ENCODE measurements around the gene FUT6. TPM values are rescaled to one million over a fixed set of nuclear protein-coding genes. Genes with fewer than 3 reads are reported as not detected.

FUT6 gene
- total RNA-seq, 1 experiment from 2014 or later, result 2.0 TPM

- Histone ChIP-seq H3K36me3 (no peaks in the 10 kb centered on the region), H3K9me3 (replicated peaks) (no peaks in the 10 kb centered on the region), H3K27me3 (no peaks in the 10 kb centered on the region), H3K27ac (no peak overlapping the region), H3K4me3 (no peak overlapping the region), H3K4me1 (peaks cover 14% of the 10 kb centered on the region)
- no peak for DNase-seq
Observed at GRCh38 chr19:5808120-5808816, 31.2 kb downstream of the FUT6 start.

DNA sequence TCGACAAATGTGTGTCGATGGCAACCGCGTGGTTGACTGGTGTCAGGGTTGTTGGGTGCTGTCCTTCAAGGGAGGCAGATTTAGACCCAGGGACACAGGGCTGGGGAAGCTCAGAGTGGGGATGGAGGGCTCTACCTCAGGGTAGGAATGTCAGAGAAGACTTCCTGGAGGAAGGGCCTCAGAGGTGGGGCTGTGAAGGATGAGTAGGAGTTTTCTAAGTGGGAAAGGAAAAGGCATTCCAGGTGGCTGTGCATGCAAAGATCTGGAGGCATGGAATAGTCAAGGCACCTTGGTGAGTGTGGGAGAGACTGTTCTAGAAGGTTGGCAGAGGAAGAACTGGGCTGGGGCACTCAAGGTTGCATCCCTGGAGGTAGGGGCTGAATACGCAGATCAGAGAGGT is 32.6 kb downstream of the FUT6 start:
- H3K36me3 ChIP-seq, result no peaks in the 10 kb centered on the region
- no peaks in the 10 kb centered on the region for H3K27me3 ChIP-seq
- H3K4me3 ChIP-seq, result no peak overlapping the region
- no peaks in the 10 kb centered on the region for H3K9me3 ChIP-seq (replicated peaks)
- no peak for DNase-seq
- peaks cover 14% of the 10 kb centered on the region for H3K4me1 ChIP-seq
- H3K27ac ChIP-seq, result no peak overlapping the region

GRCh38 chr19:5806133-5806489 is 33.4 kb downstream of the FUT6 start:
- Histone ChIP-seq H3K36me3 (no peaks in the 10 kb centered on the region), H3K27ac (peak overlapping the region; percentile 5; the same call in 1 of the 2 replicates), H3K27me3 (no peaks in the 10 kb centered on the region), H3K9me3 (replicated peaks) (no peaks in the 10 kb centered on the region), H3K4me1 (peaks cover 15% of the 10 kb centered on the region), H3K4me3 (peak overlapping the region; percentile 61)
- no peak for DNase-seq

- H3K4me3 ChIP-seq, result peak overlapping the region; percentile 61
Observed at GRCh38 chr19:5805462-5806132, 33.9 kb downstream of the FUT6 start.

DNA sequence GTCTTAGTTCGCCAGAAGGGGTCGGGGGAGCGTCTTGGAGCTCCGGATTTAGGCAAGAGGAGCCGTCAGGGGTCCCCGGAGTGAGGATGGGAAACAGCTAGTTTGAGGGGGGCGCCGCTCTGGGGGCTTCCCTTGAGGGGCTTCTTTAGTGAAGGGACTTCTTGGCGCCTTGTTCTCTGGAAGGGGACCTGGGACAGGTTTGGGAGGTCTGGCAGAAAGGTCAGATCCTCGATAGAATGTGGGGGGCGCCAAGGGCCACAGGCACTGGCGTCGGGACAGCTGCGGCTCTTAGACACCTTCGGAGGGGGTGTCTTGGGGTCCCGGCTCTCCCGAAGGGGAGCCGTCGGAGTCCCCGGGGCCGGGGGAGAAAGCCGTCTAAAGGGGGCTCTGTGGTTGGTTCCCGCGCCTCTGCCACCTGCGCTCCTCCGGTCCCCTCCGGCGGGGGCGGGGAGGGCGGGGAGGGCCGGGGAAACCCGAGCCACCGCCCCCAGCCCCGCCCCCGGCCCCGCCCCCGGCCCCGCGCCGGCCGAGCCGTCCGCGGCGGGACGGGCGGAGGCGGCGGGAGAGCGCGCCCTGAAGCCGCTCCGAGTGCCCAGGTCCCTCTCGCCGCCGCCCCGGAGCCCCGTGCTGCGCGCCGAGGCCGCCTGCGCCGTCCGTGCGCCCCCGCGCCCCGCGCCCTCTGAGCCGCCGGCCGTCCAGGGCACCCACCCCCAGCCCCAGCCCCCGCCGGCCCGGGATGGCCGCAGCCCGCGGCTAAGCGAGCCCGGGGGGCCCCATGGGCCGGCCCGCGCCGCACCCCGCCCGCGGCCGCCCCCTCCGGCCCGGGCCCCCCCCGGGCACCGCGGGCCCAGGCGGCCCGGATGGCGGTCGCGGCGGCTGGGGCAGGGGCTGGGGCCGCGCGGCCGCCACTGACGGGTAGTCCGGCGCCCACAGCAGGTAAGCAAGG is 34.7 kb downstream of the FUT6 start, which contains the start of gene NRTN:
Gene NRTN, plus strand, starts transcription at position 552 of the 946 bp plus-strand sequence. CDS start 19,099 bp downstream, outside the sequence.
- DNase-seq, result peak; percentile 62 to 73

More at GRCh38 chr19:5805462-5806132, 33.9 kb downstream of the FUT6 start:
- Histone ChIP-seq H3K36me3 (no peaks in the 10 kb centered on the region), H3K4me1 (peaks cover 20% of the 10 kb centered on the region), H3K27ac (peak overlapping the region; percentile 5; the same call in 1 of the 2 replicates), H3K9me3 (replicated peaks) (no peaks in the 10 kb centered on the region), H3K27me3 (no peaks in the 10 kb centered on the region)
- peak; percentile 88 to 90 for DNase-seq

GRCh38 chr19:5803752-5804515 is 35.6 kb downstream of the FUT6 start:
- Histone ChIP-seq H3K27me3 (no peaks in the 10 kb centered on the region), H3K36me3 (no peaks in the 10 kb centered on the region), H3K27ac (peak overlapping the region; percentile 4; the same call in 1 of the 2 replicates), H3K4me1 (peaks cover 36% of the 10 kb centered on the region), H3K4me3 (peak overlapping the region; percentile 48), H3K9me3 (replicated peaks) (no peaks in the 10 kb centered on the region)
- DNase-seq, result peak; percentile 95 to 97

More for the DNA sequence above, 34.7 kb downstream of the FUT6 start, which contains the start of gene NRTN:
- Histone ChIP-seq H3K4me3 (peak within 1 kb of the TSS; percentile 61), H3K36me3 (no peaks in the 10 kb centered on the region), H3K27ac (peak within 1 kb of the TSS; percentile 5; the same call in 1 of the 2 replicates), H3K9me3 (replicated peaks) (no peaks in the 10 kb centered on the region), H3K4me1 (peaks cover 28% of the 10 kb centered on the region), H3K27me3 (no peaks in the 10 kb centered on the region)

DNA sequence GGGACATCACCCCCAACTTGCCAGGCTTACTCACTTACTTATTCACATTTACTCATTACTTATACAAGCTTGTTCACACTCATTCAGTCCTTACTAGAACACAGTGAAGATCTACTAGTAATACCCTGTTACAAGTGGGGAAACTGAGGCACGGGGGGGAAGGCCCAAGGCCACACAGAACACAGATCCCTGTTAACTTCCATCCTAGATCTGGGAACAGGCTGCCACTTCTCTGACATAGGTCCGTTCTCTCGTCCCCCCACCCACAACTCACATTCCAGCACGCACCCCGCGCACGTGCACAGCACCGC is 36.1 kb downstream of the FUT6 start:
- Histone ChIP-seq H3K36me3 (no peaks in the 10 kb centered on the region), H3K27ac (no peak overlapping the region), H3K4me3 (peak overlapping the region; percentile 21; the same call in 1 of the 2 replicates), H3K9me3 (replicated peaks) (no peaks in the 10 kb centered on the region), H3K27me3 (no peaks in the 10 kb centered on the region), H3K4me1 (peaks cover 40% of the 10 kb centered on the region)
- DNase-seq, result no peak

DNA sequence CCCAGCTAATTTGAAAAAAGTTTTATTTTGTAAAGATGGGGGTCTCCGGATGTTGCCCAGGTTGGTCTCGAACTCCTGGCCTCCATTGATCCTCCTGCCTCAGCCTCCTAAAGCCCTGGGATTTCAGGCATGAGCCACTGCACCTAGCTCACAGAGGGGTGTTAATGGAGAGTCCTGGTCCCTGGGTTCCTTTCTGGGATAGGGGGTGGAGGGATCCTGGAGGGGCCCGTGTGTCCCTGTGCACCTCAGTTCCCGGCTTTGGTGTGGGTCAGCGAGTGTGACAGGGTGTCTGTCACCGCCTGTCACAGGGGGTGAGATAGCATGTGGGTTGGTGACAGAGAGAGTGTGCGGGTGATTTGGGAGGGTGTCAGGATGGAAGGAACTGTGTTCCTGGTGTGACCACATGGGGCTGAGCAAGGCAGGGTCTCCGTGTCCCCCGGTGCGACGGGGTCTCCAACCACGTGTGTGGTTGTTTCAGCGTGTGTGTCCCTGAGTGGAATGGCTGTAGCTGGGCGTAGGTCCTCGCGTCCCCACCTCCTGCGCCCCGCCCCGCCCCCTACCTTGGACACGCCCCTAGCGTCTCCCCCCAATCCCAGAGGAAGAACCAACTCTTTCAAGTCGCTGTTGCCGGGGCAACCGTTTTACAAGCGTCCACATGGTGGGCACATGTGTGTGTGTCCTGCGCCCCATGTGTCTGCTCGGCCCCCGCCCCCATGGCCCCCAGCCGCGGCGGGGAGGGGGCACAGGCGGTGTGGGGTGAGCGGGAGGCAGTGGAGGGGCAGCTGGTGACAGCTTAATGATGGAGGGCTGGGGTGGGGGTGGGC is 37.5 kb downstream of the FUT6 start:
- no peaks in the 10 kb centered on the region for H3K36me3 ChIP-seq
- H3K27ac ChIP-seq, result no peak overlapping the region
- H3K9me3 ChIP-seq (replicated peaks), result no peaks in the 10 kb centered on the region
- H3K4me3 ChIP-seq, result no peak overlapping the region
- H3K27me3 ChIP-seq, result no peaks in the 10 kb centered on the region
- DNase-seq, result peak; percentile 83 to 86
- H3K4me1 ChIP-seq, result peaks cover 40% of the 10 kb centered on the region

DNA sequence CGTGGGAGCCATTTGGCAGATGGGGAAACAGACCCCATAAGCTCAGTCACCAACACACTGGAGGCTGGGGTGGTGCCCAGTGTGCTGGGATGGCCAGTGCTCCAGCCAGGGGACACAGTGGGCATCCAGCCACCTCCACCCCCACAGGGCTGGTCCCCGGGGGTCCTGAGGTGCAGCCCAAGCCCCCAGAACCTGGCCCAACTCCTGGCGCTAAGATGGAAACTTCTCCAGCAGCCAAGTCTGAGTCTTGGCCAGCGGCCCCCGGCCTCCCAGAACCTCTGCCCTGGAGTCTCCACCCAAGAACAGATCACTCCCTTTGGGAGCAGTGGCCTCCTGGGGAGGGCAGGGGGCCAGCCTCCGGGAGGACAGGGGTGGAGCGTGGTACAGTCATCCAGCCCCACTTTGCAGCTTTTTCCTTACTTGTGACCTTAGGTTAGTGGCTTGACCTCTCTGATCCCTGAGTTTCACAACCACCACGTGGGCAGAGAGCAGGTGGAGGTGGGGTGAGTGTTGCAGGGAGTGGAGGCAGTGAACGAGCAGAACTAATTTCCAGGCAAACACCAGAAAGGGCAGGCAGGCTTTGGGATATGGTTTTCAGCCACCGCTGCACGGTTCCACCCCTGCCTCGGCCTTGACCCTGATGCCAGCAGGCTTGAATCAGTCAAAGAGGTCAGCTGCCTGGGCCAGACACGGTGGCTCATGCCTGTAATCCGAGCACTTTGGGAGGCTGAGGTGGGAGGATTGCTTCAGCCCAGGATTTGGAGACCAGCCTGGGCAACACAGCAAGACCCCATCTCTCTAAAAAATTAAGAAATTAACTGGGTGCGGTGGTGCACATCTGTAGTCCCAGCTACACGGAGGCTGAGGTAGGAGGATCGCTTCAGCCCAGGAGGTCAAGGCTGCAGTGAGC is 38.9 kb downstream of the FUT6 start:
- no peak overlapping the region for H3K4me3 ChIP-seq
- H3K9me3 ChIP-seq (replicated peaks), result no peaks in the 10 kb centered on the region
- no peak overlapping the region for H3K27ac ChIP-seq
- peaks cover 35% of the 10 kb centered on the region for H3K4me1 ChIP-seq
- no peaks in the 10 kb centered on the region for H3K27me3 ChIP-seq
- no peaks in the 10 kb centered on the region for H3K36me3 ChIP-seq
- peak in 1 of 2 experiments; percentile 42 for DNase-seq

DNA sequence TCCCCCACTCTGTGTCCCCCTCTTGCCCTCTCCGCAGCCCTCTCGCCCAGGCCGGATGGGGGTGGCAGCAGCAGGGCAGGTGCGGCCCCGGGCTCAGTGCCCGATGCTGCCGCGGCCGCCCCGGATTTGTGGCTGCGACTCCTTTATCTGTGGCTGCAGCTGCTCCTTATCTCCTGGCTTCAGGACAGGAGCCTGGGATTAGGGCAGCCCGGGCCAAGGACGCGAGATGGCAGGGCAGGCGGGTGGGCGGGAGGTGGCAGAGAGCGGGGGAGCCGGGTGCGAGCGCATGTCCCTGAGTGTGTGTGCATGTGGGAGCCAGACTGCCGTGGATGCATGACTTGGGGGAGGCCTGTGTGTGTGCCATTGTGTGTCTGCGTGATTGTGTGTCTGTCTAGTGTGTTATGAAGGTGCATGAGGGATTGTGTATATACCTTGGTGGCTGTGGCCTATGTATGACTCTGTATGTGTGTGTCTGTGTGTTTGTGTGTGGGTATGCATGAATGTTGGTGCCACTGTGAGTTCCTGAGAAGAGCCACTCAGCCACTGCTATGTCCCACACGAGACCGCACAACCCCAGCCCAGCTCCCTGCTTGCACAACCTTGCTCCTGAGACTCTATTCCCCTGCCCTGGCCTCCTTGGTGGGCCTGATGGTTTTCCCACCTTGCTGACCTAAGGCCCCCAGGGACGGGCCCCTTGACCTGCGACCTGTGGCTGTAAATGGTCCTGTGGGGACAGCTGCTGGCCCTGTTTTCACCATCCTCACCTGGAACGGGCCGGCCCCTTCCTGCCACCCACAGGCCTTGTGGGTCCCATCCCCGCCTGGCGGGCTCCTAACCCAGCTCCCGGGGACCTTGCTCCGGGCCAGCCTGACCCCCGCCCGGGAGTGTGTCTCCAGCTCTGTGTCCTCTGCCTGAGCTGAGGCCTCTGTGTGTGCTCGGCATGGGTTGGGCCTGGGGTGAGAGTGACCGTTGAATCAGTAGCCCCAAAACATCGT is 40.0 kb downstream of the FUT6 start:
- no peak overlapping the region for H3K27ac ChIP-seq
- no peaks in the 10 kb centered on the region for H3K9me3 ChIP-seq (replicated peaks)
- peak; percentile 73 to 78 for DNase-seq
- H3K27me3 ChIP-seq, result no peaks in the 10 kb centered on the region
- H3K4me3 ChIP-seq, result no peak overlapping the region
- H3K36me3 ChIP-seq, result no peaks in the 10 kb centered on the region
- H3K4me1 ChIP-seq, result peaks cover 34% of the 10 kb centered on the region

DNA sequence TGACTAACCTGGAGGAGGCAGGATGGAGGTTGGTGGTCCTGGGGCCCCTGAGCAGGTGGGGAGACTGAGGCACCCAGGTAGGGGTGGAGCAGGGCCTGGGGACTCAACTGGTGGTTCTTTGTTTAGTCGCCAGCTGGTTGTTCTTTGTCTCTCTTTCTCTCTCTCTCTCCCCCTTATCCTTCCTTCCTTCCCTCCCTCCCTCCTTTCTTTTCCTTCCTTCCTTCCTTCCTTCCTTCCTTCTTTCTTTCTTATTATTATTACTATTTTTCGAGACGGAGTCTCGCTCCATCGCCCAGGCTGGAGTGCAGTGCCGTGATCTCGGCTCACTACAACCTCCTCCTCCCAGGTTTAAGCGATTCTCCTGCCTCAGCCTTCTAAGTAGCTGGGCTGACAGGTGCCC is 41.3 kb downstream of the FUT6 start:
- Histone ChIP-seq H3K4me3 (no peak overlapping the region), H3K4me1 (peaks cover 26% of the 10 kb centered on the region), H3K27me3 (no peaks in the 10 kb centered on the region), H3K9me3 (replicated peaks) (no peaks in the 10 kb centered on the region), H3K27ac (no peak overlapping the region), H3K36me3 (no peaks in the 10 kb centered on the region)
- no peak for DNase-seq

Data from SJCRH30 (cell line).